ENCODE data around the gene MIPOL1.
"Not testable (repeated sequence)": the region's sequence is repeated elsewhere in the genome, so short reads cannot be mapped to it uniquely, and the experiment has no call there.

MIPOL1 gene

GRCh38 chr14:37384870-37385596 is 187.3 kb downstream of the MIPOL1 start:
- H3K4me2 ChIP-seq (ENCODE audit: low read depth, low read length, poor library complexity, severe bottlenecking): no peak overlapping the region
- no peaks in the 10 kb centered on the region for H3K79me2 ChIP-seq (ENCODE audit: insufficient read depth, low read length)
- no peaks in the 10 kb centered on the region for H3K9me3 ChIP-seq (ENCODE audit: insufficient read depth, low read depth, low read length)
- H2AFZ ChIP-seq (ENCODE audit: low read length): no peak overlapping the region
- H3K4me1 ChIP-seq (ENCODE audit: insufficient read depth, low read length, poor library complexity, severe bottlenecking): no peaks in the 10 kb centered on the region
- no peaks in the 10 kb centered on the region for H3F3A ChIP-seq (ENCODE audit: low read depth)
- H3K36me3 ChIP-seq (ENCODE audit: insufficient read depth, low read length): no peaks in the 10 kb centered on the region
- no peak overlapping the region for H3K4me3 ChIP-seq (ENCODE audit: low read length, poor library complexity, severe bottlenecking)
- TF ChIP-seq CTCF (conservative IDR thresholded peaks at IDR 0.05; ENCODE audit: low read length) (no peak), EZH2phosphoT487 (IDR thresholded peaks at IDR 0.05; ENCODE audit: borderline replicate concordance) (no peak)
- H3K27me3 ChIP-seq (ENCODE audit: insufficient read depth, low read length, poor library complexity, severe bottlenecking): no peaks in the 10 kb centered on the region
- H3K9ac ChIP-seq (ENCODE audit: low read depth, low read length, poor library complexity, severe bottlenecking): no peak overlapping the region
- H4K20me1 ChIP-seq (ENCODE audit: insufficient read depth, low read length, poor library complexity, severe bottlenecking): no peaks in the 10 kb centered on the region
- no peaks in the 10 kb centered on the region for H3K9me2 ChIP-seq (replicated peaks; ENCODE audit: low read depth, low read length)

DNA sequence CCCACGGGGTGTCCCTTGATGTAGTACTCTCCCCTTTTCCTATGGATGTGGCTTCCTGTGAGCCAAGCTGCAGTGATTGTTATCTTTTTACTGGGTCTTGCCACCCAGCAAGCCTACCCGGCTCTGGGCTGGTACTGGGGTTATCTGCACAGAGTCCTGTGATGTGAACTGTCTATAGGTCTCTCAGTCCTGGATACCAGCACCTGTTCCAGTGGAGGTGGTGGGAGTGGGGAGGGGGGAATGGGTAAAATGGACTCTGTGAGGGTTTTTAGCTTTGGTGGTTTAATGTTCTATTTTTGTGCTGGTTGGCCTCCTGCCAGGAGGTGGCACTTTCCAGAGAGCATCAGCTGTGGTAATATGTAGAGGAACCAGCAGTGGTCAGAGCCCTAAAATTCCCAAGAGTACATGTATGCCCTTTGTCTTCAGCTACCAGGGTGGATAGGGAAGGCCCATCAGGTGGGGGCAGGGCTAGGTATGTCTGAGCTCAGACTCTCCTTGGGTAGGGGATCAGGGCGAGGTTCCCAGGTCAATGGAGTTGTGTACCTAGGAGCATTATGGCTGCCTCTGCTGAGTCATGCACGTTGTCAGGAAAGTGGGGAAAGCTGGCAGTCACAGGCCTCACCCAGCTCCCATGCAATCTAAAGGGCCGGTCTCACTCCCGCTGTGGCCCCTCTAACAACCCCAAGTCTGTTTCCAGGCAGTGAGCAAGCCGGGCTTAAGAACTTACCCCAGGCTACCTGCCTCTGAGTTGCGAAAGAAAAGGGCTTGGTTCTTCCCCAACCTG is 199.6 kb downstream of the MIPOL1 start:
- not testable (repeated sequence) for H3K4me3 ChIP-seq (ENCODE audit: low read length, poor library complexity, severe bottlenecking); H3K9me3 ChIP-seq (ENCODE audit: insufficient read depth, low read depth, low read length); H2AFZ ChIP-seq (ENCODE audit: low read length); H3K79me2 ChIP-seq (ENCODE audit: insufficient read depth, low read length); H3K9me2 ChIP-seq (replicated peaks; ENCODE audit: low read depth, low read length); H3K9ac ChIP-seq (ENCODE audit: low read depth, low read length, poor library complexity, severe bottlenecking); H3K27me3 ChIP-seq (ENCODE audit: insufficient read depth, low read length, poor library complexity, severe bottlenecking); H3F3A ChIP-seq (ENCODE audit: low read depth); H3K4me1 ChIP-seq (ENCODE audit: insufficient read depth, low read length, poor library complexity, severe bottlenecking); H4K20me1 ChIP-seq (ENCODE audit: insufficient read depth, low read length, poor library complexity, severe bottlenecking); H3K4me2 ChIP-seq (ENCODE audit: low read depth, low read length, poor library complexity, severe bottlenecking); H3K36me3 ChIP-seq (ENCODE audit: insufficient read depth, low read length)

DNA sequence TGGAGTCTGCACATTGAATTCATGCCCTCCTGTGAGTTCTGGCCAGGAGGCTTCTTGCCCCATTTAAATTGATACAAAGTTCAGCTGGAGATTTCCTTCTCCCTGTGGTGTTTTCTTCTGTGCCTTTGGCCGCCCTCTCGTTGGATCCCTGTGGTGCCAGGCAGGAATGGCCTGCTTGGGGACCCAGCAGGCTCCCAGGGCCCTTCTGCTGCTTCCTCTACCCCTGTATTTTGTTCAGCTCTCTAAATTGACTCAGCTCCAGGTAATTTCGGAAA is 200.1 kb downstream of the MIPOL1 start:
- Histone ChIP-seq H3K4me2 (ENCODE audit: low read depth, low read length, poor library complexity, severe bottlenecking) (no peak overlapping the region), H2AFZ (ENCODE audit: low read length) (no peak overlapping the region), H3K9ac (ENCODE audit: low read depth, low read length, poor library complexity, severe bottlenecking) (no peak overlapping the region), H3K27me3 (ENCODE audit: insufficient read depth, low read length, poor library complexity, severe bottlenecking) (no peaks in the 10 kb centered on the region), H3K4me3 (ENCODE audit: low read length, poor library complexity, severe bottlenecking) (no peak overlapping the region), H3K36me3 (ENCODE audit: insufficient read depth, low read length) (no peaks in the 10 kb centered on the region), H3F3A (ENCODE audit: low read depth) (no peaks in the 10 kb centered on the region), H4K20me1 (ENCODE audit: insufficient read depth, low read length, poor library complexity, severe bottlenecking) (no peaks in the 10 kb centered on the region), H3K79me2 (ENCODE audit: insufficient read depth, low read length) (no peaks in the 10 kb centered on the region), H3K9me2 (replicated peaks; ENCODE audit: low read depth, low read length) (no peaks in the 10 kb centered on the region), H3K4me1 (ENCODE audit: insufficient read depth, low read length, poor library complexity, severe bottlenecking) (no peaks in the 10 kb centered on the region), H3K9me3 (ENCODE audit: insufficient read depth, low read depth, low read length) (no peaks in the 10 kb centered on the region)
- no peak for TF ChIP-seq EZH2phosphoT487 (IDR thresholded peaks at IDR 0.05; ENCODE audit: borderline replicate concordance)

DNA sequence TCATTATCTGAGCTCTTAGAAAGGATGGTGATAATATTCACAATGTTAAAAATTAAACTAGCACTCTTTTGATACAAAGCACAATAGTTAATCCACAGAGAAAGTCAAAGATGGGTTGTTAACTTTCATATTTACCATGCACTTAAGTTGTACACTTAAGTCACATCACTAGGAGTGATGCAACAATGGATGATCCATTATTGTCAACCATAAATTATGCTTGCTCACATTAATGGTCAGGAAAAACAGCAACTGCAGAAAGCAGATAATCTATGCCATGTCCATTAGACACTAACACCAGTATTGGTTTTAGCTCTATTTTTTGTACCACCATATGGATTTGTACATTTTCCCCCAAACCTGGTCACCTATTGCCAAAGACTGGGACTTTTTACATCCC is 201.8 kb downstream of the MIPOL1 start:
- no peak for TF ChIP-seq CTCF (conservative IDR thresholded peaks at IDR 0.05; ENCODE audit: low read length)
- TF ChIP-seq EZH2phosphoT487 (IDR thresholded peaks at IDR 0.05; ENCODE audit: borderline replicate concordance): no peak
- H4K20me1 ChIP-seq (ENCODE audit: insufficient read depth, low read length, poor library complexity, severe bottlenecking): no peaks in the 10 kb centered on the region

More for the DNA sequence above, 201.8 kb downstream of the MIPOL1 start:
- no peaks in the 10 kb centered on the region for H3K36me3 ChIP-seq (ENCODE audit: insufficient read depth, low read length)
- no peaks in the 10 kb centered on the region for H3K9me3 ChIP-seq (ENCODE audit: insufficient read depth, low read depth, low read length)
- no peaks in the 10 kb centered on the region for H3F3A ChIP-seq (ENCODE audit: low read depth)
- H3K27me3 ChIP-seq (ENCODE audit: insufficient read depth, low read length, poor library complexity, severe bottlenecking): no peaks in the 10 kb centered on the region
- no peaks in the 10 kb centered on the region for H3K4me1 ChIP-seq (ENCODE audit: insufficient read depth, low read length, poor library complexity, severe bottlenecking)
- no peaks in the 10 kb centered on the region for H3K9me2 ChIP-seq (replicated peaks; ENCODE audit: low read depth, low read length)
- no peaks in the 10 kb centered on the region for H3K79me2 ChIP-seq (ENCODE audit: insufficient read depth, low read length)
- H3K4me2 ChIP-seq (ENCODE audit: low read depth, low read length, poor library complexity, severe bottlenecking): no peak overlapping the region
- no peak overlapping the region for H3K9ac ChIP-seq (ENCODE audit: low read depth, low read length, poor library complexity, severe bottlenecking)
- no peak overlapping the region for H3K4me3 ChIP-seq (ENCODE audit: low read length, poor library complexity, severe bottlenecking)
- H2AFZ ChIP-seq (ENCODE audit: low read length): no peak overlapping the region
